ENCODE data around the gene IKZF3.

DNA sequence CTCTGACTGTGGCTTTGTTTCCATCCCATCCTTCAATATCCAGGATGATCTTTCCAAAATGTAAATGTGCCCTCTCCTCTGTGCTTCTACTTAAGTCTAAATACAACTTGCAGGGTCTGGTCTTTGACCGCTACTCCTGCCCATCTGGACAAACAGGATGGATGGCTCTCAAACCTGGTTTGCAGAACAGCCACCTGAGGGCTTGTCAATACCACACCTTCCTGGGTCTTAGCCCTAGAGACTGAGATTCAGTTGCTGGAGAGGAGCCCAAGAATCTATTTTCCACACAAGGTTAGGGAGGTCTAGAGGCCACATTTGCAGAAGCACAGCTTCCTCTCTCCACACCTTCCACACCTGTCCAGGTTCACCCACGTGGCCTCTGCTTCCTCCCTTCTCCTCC is 128.2 kb downstream of the IKZF3 start:
- TF ChIP-seq, protein P1, sequence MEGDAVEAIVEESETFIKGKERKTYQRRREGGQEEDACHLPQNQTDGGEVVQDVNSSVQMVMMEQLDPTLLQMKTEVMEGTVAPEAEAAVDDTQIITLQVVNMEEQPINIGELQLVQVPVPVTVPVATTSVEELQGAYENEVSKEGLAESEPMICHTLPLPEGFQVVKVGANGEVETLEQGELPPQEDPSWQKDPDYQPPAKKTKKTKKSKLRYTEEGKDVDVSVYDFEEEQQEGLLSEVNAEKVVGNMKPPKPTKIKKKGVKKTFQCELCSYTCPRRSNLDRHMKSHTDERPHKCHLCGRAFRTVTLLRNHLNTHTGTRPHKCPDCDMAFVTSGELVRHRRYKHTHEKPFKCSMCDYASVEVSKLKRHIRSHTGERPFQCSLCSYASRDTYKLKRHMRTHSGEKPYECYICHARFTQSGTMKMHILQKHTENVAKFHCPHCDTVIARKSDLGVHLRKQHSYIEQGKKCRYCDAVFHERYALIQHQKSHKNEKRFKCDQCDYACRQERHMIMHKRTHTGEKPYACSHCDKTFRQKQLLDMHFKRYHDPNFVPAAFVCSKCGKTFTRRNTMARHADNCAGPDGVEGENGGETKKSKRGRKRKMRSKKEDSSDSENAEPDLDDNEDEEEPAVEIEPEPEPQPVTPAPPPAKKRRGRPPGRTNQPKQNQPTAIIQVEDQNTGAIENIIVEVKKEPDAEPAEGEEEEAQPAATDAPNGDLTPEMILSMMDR (IDR thresholded peaks at IDR 0.05) = no peak
- no peak for TF ChIP-seq POLR2A (IDR thresholded peaks at IDR 0.05)
